H9 (cell line): ENCODE results near the gene ARL2BP. TPM values are rescaled to one million over a fixed set of nuclear protein-coding genes. Genes with fewer than 3 reads are reported as not detected.

ENCODE experiments used
- DNase-seq: peaks from one replicate; pipeline ENCODE4 v3.0.0-alpha.2; 2017
- H2AFZ ChIP-seq: one replicate; pipeline ENCODE4 v1.6.1; 2013; ENCODE audit warnings: mild to moderate bottlenecking, low read length, control low read depth, moderate library complexity
- H2AK5ac ChIP-seq: 2 replicates; pipeline ENCODE4 v1.6.1; 2013; ENCODE audit warnings: low read length, control low read depth, mixed read lengths; ENCODE audit not compliant: insufficient read length
- H2BK120ac ChIP-seq: one replicate; pipeline ENCODE4 v1.6.1; 2013; ENCODE audit warnings: low read depth, mild to moderate bottlenecking, low read length, control low read depth, inconsistent platforms; ENCODE audit not compliant: poor library complexity, severe bottlenecking
- H2BK12ac ChIP-seq: 2 replicates; pipeline ENCODE4 v1.6.1; 2013; ENCODE audit warnings: low read length, control low read depth, mixed read lengths, low read depth; ENCODE audit not compliant: insufficient read length
- H2BK15ac ChIP-seq: 2 replicates; pipeline ENCODE4 v1.6.1; 2013; ENCODE audit warnings: low read depth, low read length, control low read depth
- H2BK20ac ChIP-seq: one replicate; pipeline ENCODE4 v1.6.1; 2013; ENCODE audit warnings: low read depth, mild to moderate bottlenecking, low read length, control low read depth, inconsistent platforms; ENCODE audit not compliant: poor library complexity, severe bottlenecking
- H2BK5ac ChIP-seq: 2 replicates; pipeline ENCODE4 v1.6.1; 2013; ENCODE audit warnings: low read length, control low read depth, mixed read lengths; ENCODE audit not compliant: insufficient read length
- H3K14ac ChIP-seq: 2 replicates; pipeline ENCODE4 v1.6.1; 2013; ENCODE audit warnings: low read length, control low read depth; ENCODE audit not compliant: insufficient read depth
- H3K18ac ChIP-seq: 2 replicates; pipeline ENCODE4 v1.6.1; 2013; ENCODE audit warnings: low read depth, mild to moderate bottlenecking, mixed read lengths, low read length, control low read depth; ENCODE audit not compliant: insufficient read length
- H3K23ac ChIP-seq: 2 replicates; pipeline ENCODE4 v1.6.1; 2013; ENCODE audit warnings: low read length, control low read depth, mixed read lengths, low read depth; ENCODE audit not compliant: insufficient read length
- H3K23me2 ChIP-seq: 2 replicates; pipeline ENCODE4 v1.6.1; 2013; ENCODE audit warnings: low read depth, mild to moderate bottlenecking, mixed read lengths, low read length, control low read depth; ENCODE audit not compliant: insufficient read length, poor library complexity, severe bottlenecking
- H3K27ac ChIP-seq: 2 replicates; pipeline ENCODE4 v1.5.1; 2013; ENCODE audit warnings: low read length, control low read depth, mixed read lengths, low read depth; ENCODE audit not compliant: insufficient read length
- H3K27me3 ChIP-seq: 2 replicates; pipeline ENCODE4 v1.6.1; 2013; ENCODE audit warnings: low read length, control low read depth, inconsistent platforms; ENCODE audit not compliant: insufficient read depth
- H3K4ac ChIP-seq: 2 replicates; pipeline ENCODE4 v1.6.1; 2013; ENCODE audit warnings: low read depth, mild to moderate bottlenecking, control low read depth, inconsistent platforms, low read length, moderate library complexity
- H3K4me1 ChIP-seq: 2 replicates; pipeline ENCODE4 v1.6.1; 2013; ENCODE audit warnings: low read length, control low read depth, inconsistent platforms; ENCODE audit not compliant: insufficient read depth
- H3K4me2 ChIP-seq: 2 replicates; pipeline ENCODE4 v1.6.1; 2013; ENCODE audit warnings: low read length, control low read depth, mixed read lengths; ENCODE audit not compliant: insufficient read length, insufficient read depth
- H3K56ac ChIP-seq: 2 replicates; pipeline ENCODE4 v1.6.1; 2013; ENCODE audit warnings: low read depth, mild to moderate bottlenecking, mixed read lengths, low read length, control low read depth; ENCODE audit not compliant: insufficient read length
- H3K79me1 ChIP-seq: 2 replicates; pipeline ENCODE4 v1.6.1; 2013; ENCODE audit warnings: low read depth, mild to moderate bottlenecking, moderate library complexity, low read length, control low read depth, inconsistent platforms; ENCODE audit not compliant: insufficient read depth, poor library complexity, severe bottlenecking
- H3K79me2 ChIP-seq: 2 replicates; pipeline ENCODE4 v1.6.1; 2013; ENCODE audit warnings: low read length, control low read depth, inconsistent platforms; ENCODE audit not compliant: insufficient read depth
- H3K9ac ChIP-seq: 2 replicates; pipeline ENCODE4 v1.6.1; 2013; ENCODE audit warnings: low read length, control low read depth, mixed read lengths; ENCODE audit not compliant: insufficient read length; ENCODE audit errors: extremely low read depth
- H3K9me3 ChIP-seq: one replicate; pipeline ENCODE4 v1.6.1; 2013; ENCODE audit warnings: low read depth, low read length, inconsistent platforms; ENCODE audit not compliant: control insufficient read depth
- H3T11ph ChIP-seq: one replicate; pipeline ENCODE4 v1.6.1; 2013; ENCODE audit warnings: mild to moderate bottlenecking, low read length, control low read depth, inconsistent platforms
- H4K20me1 ChIP-seq: one replicate; pipeline ENCODE4 v1.6.1; 2013; ENCODE audit not compliant: control insufficient read depth, insufficient read length, insufficient read depth
- H4K5ac ChIP-seq: 2 replicates; pipeline ENCODE4 v1.6.1; 2013; ENCODE audit warnings: low read depth, mild to moderate bottlenecking, mixed read lengths, low read length, control low read depth; ENCODE audit not compliant: insufficient read length
- H4K8ac ChIP-seq: replicated peaks from 2 replicates; pipeline ENCODE4 v1.6.1; 2013; ENCODE audit warnings: low read length, control low read depth, mixed read lengths, low read depth; ENCODE audit not compliant: insufficient read length
- H4K91ac ChIP-seq: 2 replicates; pipeline ENCODE4 v1.6.1; 2013; ENCODE audit warnings: low read depth, mild to moderate bottlenecking, moderate library complexity, mixed read lengths, low read length, control low read depth; ENCODE audit not compliant: insufficient read length
- H3K27ac Mint-ChIP-seq, 3 experiments: 2 replicates in 2 of 3; 3 replicates in 1 of 3; pipeline ENCODE4 v1.8.0; 2020 to 2021; ENCODE audit warnings: mixed read lengths in 3 of 3, mild to moderate bottlenecking in 1 of 3, moderate library complexity in 1 of 3
- H3K27me3 Mint-ChIP-seq: 2 replicates; pipeline ENCODE4 v1.8.0; 2021; ENCODE audit warnings: low read depth, mild to moderate bottlenecking, moderate library complexity, mixed read lengths
- H3K36me3 Mint-ChIP-seq, 3 experiments: 2 replicates in 2 of 3; 3 replicates in 1 of 3; pipeline ENCODE4 v1.8.0; 2020 to 2021; ENCODE audit warnings: low read depth in 3 of 3, mixed read lengths in 3 of 3; ENCODE audit not compliant: insufficient read depth in 1 of 3
- H3K4me1 Mint-ChIP-seq, 2 experiments: 2 replicates each; pipeline ENCODE4 v1.8.0; 2020; ENCODE audit warnings: mixed read lengths in 2 of 2
- H3K4me3 Mint-ChIP-seq, 2 experiments: 2 replicates in 1 of 2; 3 replicates in 1 of 2; pipeline ENCODE4 v1.8.0; 2020 to 2021; ENCODE audit warnings: mild to moderate bottlenecking in 2 of 2, mixed read lengths in 2 of 2, moderate library complexity in 1 of 2
- H3K9me3 Mint-ChIP-seq, 2 experiments: 2 replicates in 1 of 2; 3 replicates in 1 of 2; pipeline ENCODE4 v1.8.0; 2020; ENCODE audit warnings: mild to moderate bottlenecking in 2 of 2, mixed read lengths in 2 of 2, moderate library complexity in 1 of 2
- WGBS: extraction: QIAGEN DNeasy Blood & Tissue Kit; methylation state at CpG from one replicate; pipeline ENCODE4 v1.1.7; 2013; ENCODE audit warnings: missing lambda C conversion rate, low lambda C conversion rate, mixed read lengths; ENCODE audit not compliant: insufficient read length; ENCODE audit errors: extremely low coverage; 5-methylcytosine and 5-hydroxymethylcytosine counted together
- total RNA-seq: library from RNA; stranded (reverse); gene quantifications from 2 replicates; pipeline ENCODE4 v1.2.1, GENCODE V29; 2021
- TF ChIP-seq, protein P1 (sequence below): fragments of 200-600 bp; sonication (generic); conservative IDR thresholded peaks from 3 replicates; pipeline ENCODE4 v1.8.0; 2021; ENCODE audit warnings: antibody characterized with exemption, mild to moderate bottlenecking

ARL2BP gene
- total RNA-seq, 1 experiment from 2014 or later = 18.0 TPM

- Histone ChIP-seq H2AFZ (no peak overlapping the region), H3K18ac (no peak overlapping the region), H3K27me3 (no peaks in the 10 kb centered on the region), H4K20me1 (no peaks in the 10 kb centered on the region), H3K79me2 (no peaks in the 10 kb centered on the region), H3K9ac (no peak overlapping the region), H3K23ac (no peak overlapping the region), H4K8ac (no peak overlapping the region), H2BK120ac (no peak overlapping the region), H2BK15ac (no peak overlapping the region), H3K27ac (no peak overlapping the region), H4K91ac (no peak overlapping the region), H3K4ac (no peak overlapping the region), H3K9me3 (no peaks in the 10 kb centered on the region), H2BK20ac (no peak overlapping the region), H2BK12ac (no peak overlapping the region), H2AK5ac (no peak overlapping the region), H3K79me1 (no peaks in the 10 kb centered on the region), H3K14ac (no peak overlapping the region), H3K4me2 (no peak overlapping the region), H3K23me2 (no peaks in the 10 kb centered on the region), H2BK5ac (no peak overlapping the region), H3K56ac (no peak overlapping the region), H3T11ph (no peak overlapping the region), H4K5ac (no peak overlapping the region), H3K4me1 (no peaks in the 10 kb centered on the region)
- no peak overlapping the region for H3K4me3 Mint-ChIP-seq
- no peak for DNase-seq
- no peaks in the 10 kb centered on the region for H3K9me3 Mint-ChIP-seq
- TF ChIP-seq, protein P1, sequence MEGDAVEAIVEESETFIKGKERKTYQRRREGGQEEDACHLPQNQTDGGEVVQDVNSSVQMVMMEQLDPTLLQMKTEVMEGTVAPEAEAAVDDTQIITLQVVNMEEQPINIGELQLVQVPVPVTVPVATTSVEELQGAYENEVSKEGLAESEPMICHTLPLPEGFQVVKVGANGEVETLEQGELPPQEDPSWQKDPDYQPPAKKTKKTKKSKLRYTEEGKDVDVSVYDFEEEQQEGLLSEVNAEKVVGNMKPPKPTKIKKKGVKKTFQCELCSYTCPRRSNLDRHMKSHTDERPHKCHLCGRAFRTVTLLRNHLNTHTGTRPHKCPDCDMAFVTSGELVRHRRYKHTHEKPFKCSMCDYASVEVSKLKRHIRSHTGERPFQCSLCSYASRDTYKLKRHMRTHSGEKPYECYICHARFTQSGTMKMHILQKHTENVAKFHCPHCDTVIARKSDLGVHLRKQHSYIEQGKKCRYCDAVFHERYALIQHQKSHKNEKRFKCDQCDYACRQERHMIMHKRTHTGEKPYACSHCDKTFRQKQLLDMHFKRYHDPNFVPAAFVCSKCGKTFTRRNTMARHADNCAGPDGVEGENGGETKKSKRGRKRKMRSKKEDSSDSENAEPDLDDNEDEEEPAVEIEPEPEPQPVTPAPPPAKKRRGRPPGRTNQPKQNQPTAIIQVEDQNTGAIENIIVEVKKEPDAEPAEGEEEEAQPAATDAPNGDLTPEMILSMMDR = no peak
- peaks cover 17 to 38% (median 28%) of the 10 kb centered on the region in 3 experiments; a peak in 6 of 7 replicates for H3K36me3 Mint-ChIP-seq
- WGBS = no CpG with 5 or more reads among the region's 2 CpGs
- no peaks in the 10 kb centered on the region for H3K4me1 Mint-ChIP-seq
- no peaks in the 10 kb centered on the region for H3K27me3 Mint-ChIP-seq
- no peak overlapping the region for H3K27ac Mint-ChIP-seq
Observed at GRCh38 chr16:57238682-57239081, 6.4 kb upstream of the ARL2BP start.
